ENCODE data around the gene RHOT2.

- TF ChIP-seq POLR2AphosphoS5 (IDR thresholded peaks at IDR 0.05; ENCODE audit: low read depth): no peak
- TF ChIP-seq REST (IDR thresholded peaks at IDR 0.05; ENCODE audit: unreplicated experiment): no peak
Measured at GRCh38 chr16:634996-635395, 32.9 kb upstream of the RHOT2 start.
